ENCODE results near the gene MLH3. TPM values are rescaled to one million over a fixed set of nuclear protein-coding genes. Genes with fewer than 3 reads are reported as not detected.

The MLH3 gene
- total and polyA plus RNA-seq, 2 donors (not counting 3 experiments of a cell fraction or from before 2014, with no cell fraction given) = 4.8 to 16.5 TPM

DNA sequence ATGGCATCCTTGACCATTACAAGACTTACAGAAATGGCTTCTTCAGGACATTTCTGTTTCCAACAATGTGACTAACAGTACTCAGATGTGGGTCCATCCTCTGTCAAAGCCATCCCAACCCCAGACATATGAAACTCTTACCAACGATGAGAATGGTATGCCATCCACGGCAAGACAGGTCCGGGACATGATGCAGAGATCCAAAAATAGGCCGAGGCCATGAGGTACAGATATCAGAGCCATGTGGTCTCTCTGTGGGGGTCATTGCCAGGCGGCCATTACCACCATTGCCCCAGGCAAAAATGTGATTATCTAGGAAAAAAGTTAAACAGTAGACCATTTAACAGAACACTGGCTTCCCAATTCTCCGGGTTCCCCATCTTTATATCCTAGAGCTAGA, 45.7 kb upstream of the MLH3 start:
- Histone ChIP-seq H3K9me1 (replicated peaks; ENCODE audit: control insufficient read depth, extremely low read depth, insufficient read depth, low read length) (no peaks in the 10 kb centered on the region), H3K4me2 (ENCODE audit: insufficient read depth, low read length) (no peak overlapping the region), H4K20me1 (replicated peaks; ENCODE audit: control insufficient read depth, extremely low read depth, insufficient read depth, low read length) (no peaks in the 10 kb centered on the region), H3K4me3 (replicated peaks in 1 of 3; ENCODE audit: insufficient read depth in 1 of 3, low read depth in 1 of 3, low read length in 3 of 3) (no peak overlapping the region), H3K36me3 (ENCODE audit: control insufficient read depth in 2 of 2, extremely low read depth in 1 of 2, insufficient read depth in 2 of 2, low read length in 2 of 2) (peaks cover 11 to 19% of the 10 kb centered on the region in 2 experiments), H3K27me3 (ENCODE audit: control insufficient read depth in 2 of 2, insufficient read depth in 2 of 2, low read length in 2 of 2) (no peaks in the 10 kb centered on the region), H3K27ac (ENCODE audit: insufficient read depth, low read depth, low read length) (no peak overlapping the region), H3K9ac (replicated peaks; ENCODE audit: extremely low read depth, insufficient read depth, low read length) (no peak overlapping the region), H3K4me1 (ENCODE audit: control insufficient read depth, extremely low read depth, insufficient read depth, low read length) (no peaks in the 10 kb centered on the region), H3K9me3 (replicated peaks; ENCODE audit: control insufficient read depth, insufficient read depth, low read length) (no peaks in the 10 kb centered on the region), H3K79me2 (ENCODE audit: control insufficient read depth, insufficient read depth, low read length) (no peaks in the 10 kb centered on the region), H2AFZ (ENCODE audit: low read depth, low read length) (no peak overlapping the region)
- dilution Hi-C loops (cut with MboI; ENCODE audit: extremely low pct_ligation_motif_present, low sequenced_read_pairs) (no loop called here), intact Hi-C loops (cut with micrococcal nuclease) (no loop called here)
- ChIA-PET POLR2A (no interaction called here), CTCF (interaction anchor here (0.8 to 2.2 kb wide), 2 partner anchors 8 to 10 kb away, joined by 3 to 9 read pairs; no protein-coding TSS in a partner anchor)
- DNase-seq (ENCODE audit: low read depth, low spot score) = no peak
- TF ChIP-seq, protein P1, sequence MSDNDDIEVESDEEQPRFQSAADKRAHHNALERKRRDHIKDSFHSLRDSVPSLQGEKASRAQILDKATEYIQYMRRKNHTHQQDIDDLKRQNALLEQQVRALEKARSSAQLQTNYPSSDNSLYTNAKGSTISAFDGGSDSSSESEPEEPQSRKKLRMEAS (IDR thresholded peaks at IDR 0.05; ENCODE audit: insufficient read depth, insufficient read length) = no peak
- TF ChIP-seq POLR2A (IDR thresholded peaks at IDR 0.05; ENCODE audit: low read depth, low read length) = no peak
- no peak for TF ChIP-seq MYC (IDR thresholded peaks at IDR 0.05; ENCODE audit: low read depth, low read length)
- no peak for TF ChIP-seq GATA2 (IDR thresholded peaks at IDR 0.05; ENCODE audit: insufficient read depth, insufficient read length, low read depth, low read length)
- TF ChIP-seq JUN (IDR thresholded peaks at IDR 0.05; ENCODE audit: borderline replicate concordance, insufficient read depth, insufficient read length, low read depth) = no peak
- no peak for TF ChIP-seq FOS (IDR thresholded peaks at IDR 0.05; ENCODE audit: borderline replicate concordance, insufficient read depth, low read length)
- TF ChIP-seq, protein P2, sequence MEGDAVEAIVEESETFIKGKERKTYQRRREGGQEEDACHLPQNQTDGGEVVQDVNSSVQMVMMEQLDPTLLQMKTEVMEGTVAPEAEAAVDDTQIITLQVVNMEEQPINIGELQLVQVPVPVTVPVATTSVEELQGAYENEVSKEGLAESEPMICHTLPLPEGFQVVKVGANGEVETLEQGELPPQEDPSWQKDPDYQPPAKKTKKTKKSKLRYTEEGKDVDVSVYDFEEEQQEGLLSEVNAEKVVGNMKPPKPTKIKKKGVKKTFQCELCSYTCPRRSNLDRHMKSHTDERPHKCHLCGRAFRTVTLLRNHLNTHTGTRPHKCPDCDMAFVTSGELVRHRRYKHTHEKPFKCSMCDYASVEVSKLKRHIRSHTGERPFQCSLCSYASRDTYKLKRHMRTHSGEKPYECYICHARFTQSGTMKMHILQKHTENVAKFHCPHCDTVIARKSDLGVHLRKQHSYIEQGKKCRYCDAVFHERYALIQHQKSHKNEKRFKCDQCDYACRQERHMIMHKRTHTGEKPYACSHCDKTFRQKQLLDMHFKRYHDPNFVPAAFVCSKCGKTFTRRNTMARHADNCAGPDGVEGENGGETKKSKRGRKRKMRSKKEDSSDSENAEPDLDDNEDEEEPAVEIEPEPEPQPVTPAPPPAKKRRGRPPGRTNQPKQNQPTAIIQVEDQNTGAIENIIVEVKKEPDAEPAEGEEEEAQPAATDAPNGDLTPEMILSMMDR (IDR thresholded peaks at IDR 0.05; ENCODE audit: extremely low read depth in 1 of 2, insufficient read depth in 1 of 2, low read depth in 1 of 2, low read length in 2 of 2) = no peak
- FAIRE-seq = no peak
- BruUV-seq (replicated peaks) = no TSS peak

Data from endothelial cell of umbilical vein (primary cell).